HG02981 (cell line): ENCODE data around the gene TNS3.

Source experiments
- ATAC-seq: cut with Tn5 transposase; IDR thresholded peaks from one replicate; pipeline ENCODE4 v1.9.1; 2021; ENCODE audit warnings: mild to moderate bottlenecking, moderate library complexity; ENCODE audit not compliant: unreplicated experiment

The TNS3 gene

GRCh38 chr7:47438411-47439029, 143.4 kb downstream of the TNS3 start:
- no peak for ATAC-seq

GRCh38 chr7:47435889-47436312, 146.0 kb downstream of the TNS3 start:
- ATAC-seq = no peak

DNA sequence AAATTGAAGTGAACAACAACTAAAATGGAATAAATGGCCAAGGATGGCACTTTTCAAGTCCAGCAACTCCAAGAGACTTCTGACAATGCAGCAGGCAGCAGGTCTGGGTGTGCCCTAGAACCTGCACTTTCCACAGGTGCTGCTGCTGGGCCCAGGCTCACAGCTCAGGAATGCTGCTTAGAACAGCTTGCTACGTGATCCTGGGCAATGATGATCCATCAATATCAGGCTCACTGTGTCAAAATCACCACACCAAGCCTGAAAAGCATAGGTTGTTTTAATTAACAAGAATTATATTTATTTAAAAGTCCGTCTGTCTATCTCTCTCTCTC, 148.4 kb downstream of the TNS3 start:
- no peak for ATAC-seq

GRCh38 chr7:47432671-47433563, 149.0 kb downstream of the TNS3 start:
- no peak for ATAC-seq

GRCh38 chr7:47430422-47430821, 151.5 kb downstream of the TNS3 start:
- ATAC-seq = no peak

- no peak for ATAC-seq
Observed at GRCh38 chr7:47428768-47429472, 153.0 kb downstream of the TNS3 start.

- no peak for ATAC-seq
Observed at GRCh38 chr7:47428052-47428767, 153.7 kb downstream of the TNS3 start.

GRCh38 chr7:47427051-47427643, 154.8 kb downstream of the TNS3 start:
- no peak for ATAC-seq

DNA sequence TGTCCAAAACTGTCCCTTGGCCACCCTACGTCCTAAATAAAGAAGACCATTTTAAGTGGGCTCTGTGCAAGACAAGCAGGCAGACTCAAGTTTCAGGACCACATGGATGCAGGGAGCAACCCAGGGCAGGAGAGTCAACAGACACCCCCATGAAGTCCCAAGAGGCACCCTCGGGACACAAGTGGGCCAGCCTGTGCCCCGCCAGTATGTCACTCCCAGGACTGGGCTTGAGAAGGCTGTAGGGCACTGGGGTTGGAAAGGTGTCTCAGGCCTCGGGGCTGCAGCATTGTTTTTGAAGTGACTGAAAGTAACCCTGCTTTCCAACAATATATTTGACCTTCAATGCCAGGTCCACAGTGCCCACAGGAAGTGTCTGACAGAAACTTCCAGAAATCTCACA, 157.4 kb downstream of the TNS3 start:
- ATAC-seq = no peak

- ATAC-seq = no peak
Observed at GRCh38 chr7:47423196-47423595, 158.7 kb downstream of the TNS3 start.

- ATAC-seq = no peak
Observed at GRCh38 chr7:47422611-47423010, 159.3 kb downstream of the TNS3 start.

- no peak for ATAC-seq
Observed at GRCh38 chr7:47421456-47421855, 160.5 kb downstream of the TNS3 start.

DNA sequence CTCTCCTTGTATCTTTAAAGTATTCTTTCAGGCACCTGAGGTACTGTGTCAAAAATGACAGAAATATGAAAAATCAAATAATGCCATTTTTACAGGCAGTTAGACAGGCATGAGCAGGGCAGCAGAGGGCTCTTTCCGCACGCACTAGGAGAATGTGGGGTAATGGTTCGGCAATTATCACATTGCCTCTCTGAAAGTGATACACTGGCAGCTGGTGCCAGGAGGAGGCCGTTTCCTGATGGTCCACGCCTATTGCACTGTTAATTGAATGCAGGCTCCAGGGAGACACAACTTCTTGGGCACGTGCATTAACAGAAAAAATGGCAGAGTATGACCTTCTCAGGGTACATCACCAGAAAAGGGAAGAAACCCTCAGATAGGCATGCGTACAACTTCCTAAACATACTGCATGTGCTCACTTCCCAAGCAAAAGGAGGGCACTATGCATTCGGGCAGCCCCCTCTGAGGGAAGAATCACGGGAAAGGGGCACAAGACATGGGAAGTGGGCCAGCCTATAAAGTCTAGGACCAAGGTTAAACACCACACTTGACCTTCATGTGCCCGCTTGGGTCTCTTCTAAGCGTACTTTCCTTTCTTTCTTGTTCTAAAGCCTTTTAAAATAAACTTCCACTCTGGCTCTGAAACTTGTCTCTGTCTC, 161.7 kb downstream of the TNS3 start:
- no peak for ATAC-seq

GRCh38 chr7:47419471-47419870, 162.4 kb downstream of the TNS3 start:
- ATAC-seq = no peak

DNA sequence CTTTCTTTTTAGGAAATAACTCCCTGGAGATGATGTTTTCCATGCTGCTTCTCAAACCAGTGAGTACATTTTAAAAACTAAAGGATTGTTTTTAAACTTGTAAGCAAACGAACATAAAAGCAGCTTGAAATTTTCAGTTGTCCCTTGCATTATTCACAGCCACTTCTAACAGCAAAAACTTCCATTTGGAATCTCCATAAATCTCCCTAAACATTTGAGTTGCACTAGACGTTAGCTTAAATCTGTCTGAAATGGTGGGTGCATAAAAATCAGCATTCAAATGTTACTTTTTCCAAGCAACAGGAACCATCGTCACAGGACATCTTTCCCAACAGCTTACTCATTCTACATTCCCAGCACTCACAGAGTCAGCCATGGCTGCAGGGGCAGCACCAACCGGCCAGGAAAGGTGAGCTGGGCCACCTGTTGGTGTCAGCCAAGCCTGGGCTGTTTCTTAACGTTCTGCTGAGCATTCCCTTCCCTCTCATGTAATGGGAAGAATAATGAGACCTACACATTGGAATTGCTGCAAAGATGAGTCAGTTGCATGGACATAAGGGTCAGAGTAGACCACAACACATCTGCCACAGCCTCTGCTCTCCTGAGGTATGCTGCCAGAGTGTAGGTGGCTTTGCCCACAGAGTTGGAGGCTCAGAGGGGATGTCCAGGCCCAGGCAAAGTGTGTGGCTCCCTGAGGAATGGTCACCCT, 163.2 kb downstream of the TNS3 start:
- no peak for ATAC-seq

- no peak for ATAC-seq
Observed at GRCh38 chr7:47416492-47417480, 165.1 kb downstream of the TNS3 start.

DNA sequence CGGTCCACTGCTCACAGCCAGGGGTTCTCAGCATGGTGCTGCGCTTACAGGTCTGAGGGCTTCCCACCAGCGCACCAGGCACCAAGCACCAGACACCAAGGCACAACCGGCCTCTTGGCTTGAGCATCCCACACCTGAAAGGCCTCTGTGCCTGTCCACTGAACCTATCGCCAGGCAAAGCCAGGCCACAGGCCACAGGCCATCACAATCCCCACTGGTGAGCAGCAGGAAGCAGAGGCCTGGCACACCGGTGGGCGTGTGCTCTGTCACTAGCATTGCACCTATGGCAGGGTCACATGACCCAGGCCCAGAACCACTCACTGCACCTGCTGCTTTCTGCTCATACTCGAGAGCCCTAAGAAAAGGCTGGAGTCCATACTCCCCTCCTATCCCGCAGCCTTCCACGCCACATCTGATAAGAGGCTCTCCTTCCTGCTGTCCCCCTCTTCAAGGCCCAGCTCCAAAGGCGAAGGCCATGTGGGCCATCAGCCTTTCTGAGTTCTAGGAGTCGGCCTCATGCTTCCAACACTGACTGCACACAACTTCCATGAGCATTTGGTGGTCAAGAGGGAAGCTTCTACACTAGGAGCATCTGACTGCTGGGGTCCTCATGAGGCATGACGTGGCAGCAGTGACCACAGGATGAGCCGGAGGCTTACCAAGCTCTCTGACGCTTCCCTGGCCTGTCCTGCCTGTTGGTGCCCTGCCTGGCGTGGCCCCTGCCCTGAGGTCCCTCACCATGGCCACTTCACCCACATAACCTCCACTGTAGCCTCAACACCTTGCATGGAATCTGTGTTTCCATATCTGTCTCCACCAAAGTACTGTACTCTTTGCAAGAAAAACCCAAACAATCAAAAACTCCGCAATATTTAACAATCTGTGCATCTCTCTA, 166.3 kb downstream of the TNS3 start:
- ATAC-seq = no peak
